ENCODE results near the gene AMFR.
"Not testable (repeated sequence)": the region's sequence is repeated elsewhere in the genome, so short reads cannot be mapped to it uniquely, and the experiment has no call there.

GRCh38 chr16:56380778-56381485 is 44.4 kb downstream of the AMFR start:
- not testable (repeated sequence) for TF ChIP-seq YY1 (IDR thresholded peaks at IDR 0.05; ENCODE audit: insufficient read depth, insufficient read length); SUZ12 (IDR thresholded peaks at IDR 0.05; ENCODE audit: extremely low read depth, insufficient read depth, insufficient read length)
